Endothelial cell (in vitro differentiated cells): ENCODE measurements around the gene DENND6A. TPM values are rescaled to one million over a fixed set of nuclear protein-coding genes. Genes with fewer than 3 reads are reported as not detected.

ENCODE experiments used
- DNase-seq: peaks from one replicate; pipeline ENCODE4 v3.0.0; 2021; ENCODE audit warnings: low spot score
- H3K27ac Mint-ChIP-seq: one replicate; pipeline ENCODE4 v1.8.0; 2021; ENCODE audit warnings: mixed read lengths, inconsistent platforms; ENCODE audit not compliant: unreplicated experiment
- H3K27me3 Mint-ChIP-seq: one replicate; pipeline ENCODE4 v1.8.0; 2021; ENCODE audit warnings: mild to moderate bottlenecking, moderate library complexity, mixed read lengths, inconsistent platforms; ENCODE audit not compliant: unreplicated experiment
- H3K36me3 Mint-ChIP-seq: one replicate; pipeline ENCODE4 v1.8.0; 2021; ENCODE audit warnings: mild to moderate bottlenecking, low read depth, mixed read lengths, inconsistent platforms; ENCODE audit not compliant: unreplicated experiment
- H3K4me1 Mint-ChIP-seq: one replicate; pipeline ENCODE4 v1.8.0; 2021; ENCODE audit warnings: mild to moderate bottlenecking, mixed read lengths, inconsistent platforms; ENCODE audit not compliant: unreplicated experiment
- H3K4me3 Mint-ChIP-seq: one replicate; pipeline ENCODE4 v1.8.0; 2021; ENCODE audit warnings: mild to moderate bottlenecking, mixed read lengths, inconsistent platforms; ENCODE audit not compliant: unreplicated experiment
- H3K9me3 Mint-ChIP-seq: one replicate; pipeline ENCODE4 v1.8.0; 2021; ENCODE audit warnings: mixed read lengths, inconsistent platforms; ENCODE audit not compliant: unreplicated experiment
- total RNA-seq: library from RNA; stranded (reverse); fragmentation: NEBNext Ultra II Directional; extraction: Animal tissue kit (Norgen Biotek cat#: 25700); gene quantifications from one replicate; pipeline ENCODE4 v1.2.1, GENCODE V29; 2021; ENCODE audit not compliant: unreplicated experiment
- TF ChIP-seq, protein P1 (sequence below): fragments of 200-600 bp; sonication (generic); IDR thresholded peaks from one replicate; pipeline ENCODE4 v1.5.0; 2021; ENCODE audit warnings: antibody characterized with exemption; ENCODE audit not compliant: unreplicated experiment

Gene DENND6A
- total RNA-seq, 1 donor from 2014 or later, result 25.3 TPM

DNA sequence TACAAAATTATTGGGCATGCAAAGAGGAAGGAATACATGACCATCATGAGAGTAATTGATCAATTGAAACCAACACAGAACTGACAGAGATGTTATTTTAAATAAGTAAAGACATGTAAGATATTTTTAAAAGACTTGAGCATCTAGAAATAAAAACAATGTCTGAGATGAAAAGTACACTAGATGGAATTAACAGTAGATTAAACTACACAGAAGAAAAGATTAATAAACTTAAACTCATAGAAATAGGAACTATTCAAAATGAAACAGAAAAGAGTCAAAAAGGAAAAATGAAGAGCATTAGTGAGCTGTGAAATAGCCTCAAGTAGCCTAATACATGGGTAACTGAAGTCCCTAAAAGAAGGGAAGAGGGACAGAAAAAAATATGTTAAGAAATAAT is 87.2 kb downstream of the DENND6A start:
- Mint-ChIP-seq H3K27me3 (no peaks in the 10 kb centered on the region), H3K9me3 (peaks cover 5% of the 10 kb centered on the region), H3K4me3 (no peak overlapping the region), H3K36me3 (peaks cover 31% of the 10 kb centered on the region), H3K4me1 (no peaks in the 10 kb centered on the region), H3K27ac (no peak overlapping the region)
- TF ChIP-seq, protein P1, sequence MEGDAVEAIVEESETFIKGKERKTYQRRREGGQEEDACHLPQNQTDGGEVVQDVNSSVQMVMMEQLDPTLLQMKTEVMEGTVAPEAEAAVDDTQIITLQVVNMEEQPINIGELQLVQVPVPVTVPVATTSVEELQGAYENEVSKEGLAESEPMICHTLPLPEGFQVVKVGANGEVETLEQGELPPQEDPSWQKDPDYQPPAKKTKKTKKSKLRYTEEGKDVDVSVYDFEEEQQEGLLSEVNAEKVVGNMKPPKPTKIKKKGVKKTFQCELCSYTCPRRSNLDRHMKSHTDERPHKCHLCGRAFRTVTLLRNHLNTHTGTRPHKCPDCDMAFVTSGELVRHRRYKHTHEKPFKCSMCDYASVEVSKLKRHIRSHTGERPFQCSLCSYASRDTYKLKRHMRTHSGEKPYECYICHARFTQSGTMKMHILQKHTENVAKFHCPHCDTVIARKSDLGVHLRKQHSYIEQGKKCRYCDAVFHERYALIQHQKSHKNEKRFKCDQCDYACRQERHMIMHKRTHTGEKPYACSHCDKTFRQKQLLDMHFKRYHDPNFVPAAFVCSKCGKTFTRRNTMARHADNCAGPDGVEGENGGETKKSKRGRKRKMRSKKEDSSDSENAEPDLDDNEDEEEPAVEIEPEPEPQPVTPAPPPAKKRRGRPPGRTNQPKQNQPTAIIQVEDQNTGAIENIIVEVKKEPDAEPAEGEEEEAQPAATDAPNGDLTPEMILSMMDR, result no peak
- no peak for DNase-seq

DNA sequence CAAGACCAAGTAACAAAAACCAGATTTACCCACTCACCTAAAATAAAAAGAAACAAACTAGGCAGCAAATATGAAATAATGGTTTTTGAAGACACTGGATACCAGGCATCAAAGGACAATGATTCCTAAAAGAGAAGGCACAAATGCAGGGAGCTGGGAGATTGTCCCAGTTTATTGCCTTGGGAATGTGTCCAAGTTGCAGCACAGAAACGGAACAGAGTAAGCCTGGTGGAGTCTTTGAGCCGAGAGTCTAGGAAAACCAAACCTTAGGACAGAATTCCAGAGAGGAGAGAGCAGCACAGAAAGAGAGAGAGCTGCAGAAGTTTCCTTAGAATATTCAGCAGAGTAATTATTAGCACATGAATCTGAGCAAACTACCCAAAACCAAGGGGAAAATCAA is 87.9 kb downstream of the DENND6A start:
- peaks cover 5% of the 10 kb centered on the region for H3K9me3 Mint-ChIP-seq
- no peaks in the 10 kb centered on the region for H3K4me1 Mint-ChIP-seq

DNA sequence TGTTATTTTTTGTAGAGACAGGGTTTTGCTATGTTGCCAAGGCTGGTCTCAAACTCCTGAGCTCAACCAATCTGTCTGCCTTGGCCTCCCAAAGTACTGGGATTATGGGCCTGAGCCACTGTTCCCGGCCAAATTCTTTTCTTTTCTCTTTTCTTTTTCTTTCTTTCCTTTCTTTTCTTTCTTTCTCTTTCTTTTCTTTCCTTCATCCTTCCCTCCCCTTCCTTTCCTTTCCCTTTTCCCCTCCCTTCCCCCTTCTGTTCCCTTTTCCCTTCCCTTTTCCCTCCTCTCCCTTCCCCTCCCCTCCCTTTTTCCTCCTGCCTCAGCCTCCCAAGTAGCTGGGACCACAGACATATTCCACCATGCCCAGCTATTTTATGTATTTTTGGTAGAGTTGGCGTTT is 92.7 kb downstream of the DENND6A start:
- peaks cover 4% of the 10 kb centered on the region for H3K36me3 Mint-ChIP-seq
- TF ChIP-seq, protein P1, result no peak
- no peaks in the 10 kb centered on the region for H3K9me3 Mint-ChIP-seq
- peaks cover 15% of the 10 kb centered on the region for H3K27me3 Mint-ChIP-seq
- DNase-seq, result no peak
- H3K4me3 Mint-ChIP-seq, result no peak overlapping the region
- H3K4me1 Mint-ChIP-seq, result peaks cover 13% of the 10 kb centered on the region
- no peak overlapping the region for H3K27ac Mint-ChIP-seq

More for the DNA sequence above, 87.9 kb downstream of the DENND6A start:
- Mint-ChIP-seq H3K27ac (no peak overlapping the region), H3K4me3 (no peak overlapping the region), H3K36me3 (peaks cover 26% of the 10 kb centered on the region), H3K27me3 (no peaks in the 10 kb centered on the region)
- TF ChIP-seq, protein P1, result no peak
- no peak for DNase-seq

DNA sequence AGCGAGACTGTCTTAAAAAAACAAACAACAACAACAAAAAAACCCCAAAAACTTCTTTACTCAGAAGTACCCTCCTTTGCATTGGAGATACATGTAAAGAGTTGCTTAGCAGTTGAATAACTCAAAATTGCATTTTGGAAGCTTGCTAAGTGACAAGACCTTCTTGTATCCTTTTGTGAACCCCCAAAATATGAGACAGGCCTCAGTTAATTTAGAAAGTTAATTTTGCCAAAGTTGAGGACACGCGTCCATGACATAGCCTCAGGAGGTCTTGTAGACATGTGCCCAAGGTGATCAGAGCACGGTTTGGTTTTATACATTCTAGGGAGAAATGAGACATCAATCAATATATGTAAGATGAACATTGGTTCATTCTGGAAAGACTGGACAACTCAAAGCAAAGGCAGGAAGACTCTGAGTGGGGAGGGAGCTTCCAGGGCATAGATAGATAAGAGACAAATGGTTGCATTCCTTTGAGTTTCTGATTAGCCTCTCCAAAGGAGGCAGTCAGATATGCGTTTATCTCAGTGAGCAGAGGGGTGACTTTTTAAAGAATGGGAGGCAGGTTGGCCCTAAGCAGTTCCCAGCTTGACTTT is 94.0 kb downstream of the DENND6A start:
- peak overlapping the region; percentile 99 for H3K27ac Mint-ChIP-seq
- TF ChIP-seq, protein P1, result no peak
- peaks cover 4% of the 10 kb centered on the region for H3K36me3 Mint-ChIP-seq
- DNase-seq, result no peak
- no peaks in the 10 kb centered on the region for H3K9me3 Mint-ChIP-seq
- peaks cover 15% of the 10 kb centered on the region for H3K27me3 Mint-ChIP-seq
- H3K4me1 Mint-ChIP-seq, result peaks cover 23% of the 10 kb centered on the region
- H3K4me3 Mint-ChIP-seq, result peak overlapping the region; percentile 83

DNA sequence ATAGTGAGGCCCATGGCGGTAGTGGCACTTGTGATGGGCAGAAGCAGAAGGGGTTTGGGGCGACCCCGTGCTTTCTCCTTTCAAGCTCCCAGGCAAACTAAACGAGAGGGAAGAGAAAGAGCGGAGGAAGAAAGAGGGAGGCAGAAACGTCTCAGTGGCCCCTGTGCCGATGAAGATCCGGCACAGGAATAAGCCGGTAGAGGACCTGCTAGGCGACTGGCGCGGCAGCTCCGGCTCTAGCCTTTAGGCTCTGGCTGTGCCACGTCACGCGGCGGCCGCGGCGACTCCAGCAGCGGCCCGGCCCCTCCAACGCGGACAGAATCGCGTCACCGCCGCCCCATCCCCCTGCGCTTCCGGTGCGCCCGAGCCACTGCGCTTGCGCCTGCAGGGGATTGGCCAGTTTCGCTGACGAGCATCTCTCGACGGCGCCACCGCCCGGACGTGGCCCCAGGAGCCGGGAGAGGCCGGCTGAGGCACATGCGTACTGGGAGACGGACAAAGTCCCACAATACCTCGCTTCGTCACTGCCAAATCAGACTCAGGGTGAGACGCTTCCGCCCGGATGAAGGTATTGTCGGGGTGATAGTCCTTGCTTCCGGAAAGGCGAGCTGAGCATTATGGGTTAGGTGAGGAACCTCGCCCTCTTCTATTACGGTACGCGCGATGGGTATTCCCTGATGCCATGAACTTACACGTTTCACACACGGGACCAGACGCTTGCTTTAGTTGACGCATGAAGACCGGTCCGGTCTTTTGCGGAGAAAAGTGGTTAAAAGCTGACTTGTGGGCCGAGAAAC is 95.6 kb downstream of the DENND6A start, which contains the start of gene ARF4:
TSS of gene ARF4 (minus strand) at position 218 of the 797 bp plus-strand sequence. CDS start at position 14, 204 bp downstream.
- peaks cover 15% of the 10 kb centered on the region for H3K27me3 Mint-ChIP-seq
- H3K36me3 Mint-ChIP-seq, result peaks cover 4% of the 10 kb centered on the region
- H3K4me3 Mint-ChIP-seq, result peak within 1 kb of the TSS; percentile 98
- H3K27ac Mint-ChIP-seq, result peak within 1 kb of the TSS; percentile 99
- H3K9me3 Mint-ChIP-seq, result no peaks in the 10 kb centered on the region
- peaks cover 28% of the 10 kb centered on the region for H3K4me1 Mint-ChIP-seq
- TF ChIP-seq, protein P1, result no peak
- DNase-seq, result peak; percentile 100
